Measurements from ENCODE around the gene SKI.

GRCh38 chr1:2349806-2350205 is 121.7 kb downstream of the SKI start:
- TF ChIP-seq, protein P1, sequence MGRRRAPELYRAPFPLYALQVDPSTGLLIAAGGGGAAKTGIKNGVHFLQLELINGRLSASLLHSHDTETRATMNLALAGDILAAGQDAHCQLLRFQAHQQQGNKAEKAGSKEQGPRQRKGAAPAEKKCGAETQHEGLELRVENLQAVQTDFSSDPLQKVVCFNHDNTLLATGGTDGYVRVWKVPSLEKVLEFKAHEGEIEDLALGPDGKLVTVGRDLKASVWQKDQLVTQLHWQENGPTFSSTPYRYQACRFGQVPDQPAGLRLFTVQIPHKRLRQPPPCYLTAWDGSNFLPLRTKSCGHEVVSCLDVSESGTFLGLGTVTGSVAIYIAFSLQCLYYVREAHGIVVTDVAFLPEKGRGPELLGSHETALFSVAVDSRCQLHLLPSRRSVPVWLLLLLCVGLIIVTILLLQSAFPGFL (CRISPR knock-in tag; IDR thresholded peaks at IDR 0.05) = no peak
- no peak for TF ChIP-seq LEF1 (IDR thresholded peaks at IDR 0.05)
- no peak for TF ChIP-seq ZNF3 (CRISPR knock-in tag; IDR thresholded peaks at IDR 0.05)
- no peak for TF ChIP-seq POLR2AphosphoS5 (IDR thresholded peaks at IDR 0.05; ENCODE audit: control insufficient read depth, insufficient read depth, low read depth, low read length)
- TF ChIP-seq CREM (IDR thresholded peaks at IDR 0.05; ENCODE audit: low read depth) = no peak
- no peak for TF ChIP-seq MXD1 (CRISPR knock-in tag; IDR thresholded peaks at IDR 0.05; ENCODE audit: borderline replicate concordance, poor library complexity, severe bottlenecking)
- TF ChIP-seq POLR2A (conservative IDR thresholded peaks at IDR 0.05) = no peak
- TF ChIP-seq USF2 (CRISPR knock-in tag; IDR thresholded peaks at IDR 0.05) = no peak
- TF ChIP-seq MAFK (IDR thresholded peaks at IDR 0.05; ENCODE audit: low read length) = no peak
- no peak for TF ChIP-seq FOXJ2 (tag; IDR thresholded peaks at IDR 0.05)
- TF ChIP-seq CTCF (IDR thresholded peaks at IDR 0.05 in 2 of 3, conservative IDR thresholded peaks at IDR 0.05 in 1 of 3; ENCODE audit: insufficient read depth in 2 of 3, low read depth in 1 of 3, low read length in 3 of 3) = no peak
- no peak for TF ChIP-seq CHD1 (IDR thresholded peaks at IDR 0.05; ENCODE audit: low read length)
- TF ChIP-seq SIN3B (IDR thresholded peaks at IDR 0.05; ENCODE audit: low read depth) = no peak
- no peak for TF ChIP-seq RAD51 (IDR thresholded peaks at IDR 0.05; ENCODE audit: borderline replicate concordance, low read depth)

Data from K562 (cell line).